Activated effector memory CD4-positive, alpha-beta T cell treated with anti-CD3 and anti-CD28 coated beads, Interleukin-2, amount 50 U/mL, for 16 hours (primary cell): ENCODE results near the gene ACAA1.
"Not testable (repeated sequence)": the region's sequence is repeated elsewhere in the genome, so short reads cannot be mapped to it uniquely, and the experiment has no call there.

Experiments used
- DNase-seq: peaks from one replicate; pipeline ENCODE4 v3.0.0-alpha.2; 2020

The ACAA1 gene

GRCh38 chr3:38136777-38137614 is at the start of gene ACAA1:
ACAA1 (minus strand) TSS chr3:38137127; CDS start chr3:38137035, 92 bp downstream.
- peak; percentile 99 for DNase-seq

- DNase-seq: no peak
These were observed 40.3 kb upstream of the ACAA1 start for GRCh38 chr3:38177181-38177580.

- DNase-seq: no peak
These were observed 37.0 kb upstream of the ACAA1 start for GRCh38 chr3:38173834-38174418.

GRCh38 chr3:38171622-38172021 is 34.7 kb upstream of the ACAA1 start:
- no peak for DNase-seq

GRCh38 chr3:38170722-38171121 is 33.8 kb upstream of the ACAA1 start:
- DNase-seq: no peak

- DNase-seq: no peak
These were observed 32.0 kb upstream of the ACAA1 start for GRCh38 chr3:38169027-38169317.

GRCh38 chr3:38168151-38169026 is 31.5 kb upstream of the ACAA1 start:
- DNase-seq: no peak

- DNase-seq: no peak
These were observed 30.7 kb upstream of the ACAA1 start for GRCh38 chr3:38167591-38167990.

GRCh38 chr3:38165722-38166387 is 28.9 kb upstream of the ACAA1 start:
- no peak for DNase-seq

- DNase-seq: peak; percentile 98
These were observed 28.2 kb upstream of the ACAA1 start, which contains the start of gene OXSR1 for GRCh38 chr3:38164952-38165721. OXSR1 (plus strand) TSS chr3:38165537; CDS start chr3:38165877, 340 bp downstream.

- DNase-seq: no peak
These were observed 27.7 kb upstream of the ACAA1 start for GRCh38 chr3:38164643-38164951.

GRCh38 chr3:38163841-38164642 is 27.1 kb upstream of the ACAA1 start:
- no peak for DNase-seq

GRCh38 chr3:38163117-38163840 is 26.4 kb upstream of the ACAA1 start:
- DNase-seq: no peak

- not testable (repeated sequence) for DNase-seq
These were observed 23.8 kb upstream of the ACAA1 start for GRCh38 chr3:38160704-38161103.

GRCh38 chr3:38158472-38158871 is 21.5 kb upstream of the ACAA1 start:
- DNase-seq: no peak

GRCh38 chr3:38157595-38157994 is 20.7 kb upstream of the ACAA1 start:
- no peak for DNase-seq

- DNase-seq: no peak
These were observed 20.2 kb upstream of the ACAA1 start for GRCh38 chr3:38157117-38157516.

GRCh38 chr3:38155825-38156224 is 18.9 kb upstream of the ACAA1 start:
- DNase-seq: no peak

GRCh38 chr3:38154625-38155255 is 17.8 kb upstream of the ACAA1 start:
- no peak for DNase-seq

- no peak for DNase-seq
These were observed 17.1 kb upstream of the ACAA1 start for GRCh38 chr3:38154033-38154494.
